ENCODE measurements around the gene RIBC2. TPM values are rescaled to one million over a fixed set of nuclear protein-coding genes. Genes with fewer than 3 reads are reported as not detected.
A peak's percentile ranks its signal among the peaks of the same experiment; 100 is the strongest.

The RIBC2 gene
- total and polyA plus RNA-seq, 2 of the 13 experiments (the other 11 are each of a cell fraction or from before 2014, with no cell fraction given), result 0.55 TPM; not detected in 1

DNA sequence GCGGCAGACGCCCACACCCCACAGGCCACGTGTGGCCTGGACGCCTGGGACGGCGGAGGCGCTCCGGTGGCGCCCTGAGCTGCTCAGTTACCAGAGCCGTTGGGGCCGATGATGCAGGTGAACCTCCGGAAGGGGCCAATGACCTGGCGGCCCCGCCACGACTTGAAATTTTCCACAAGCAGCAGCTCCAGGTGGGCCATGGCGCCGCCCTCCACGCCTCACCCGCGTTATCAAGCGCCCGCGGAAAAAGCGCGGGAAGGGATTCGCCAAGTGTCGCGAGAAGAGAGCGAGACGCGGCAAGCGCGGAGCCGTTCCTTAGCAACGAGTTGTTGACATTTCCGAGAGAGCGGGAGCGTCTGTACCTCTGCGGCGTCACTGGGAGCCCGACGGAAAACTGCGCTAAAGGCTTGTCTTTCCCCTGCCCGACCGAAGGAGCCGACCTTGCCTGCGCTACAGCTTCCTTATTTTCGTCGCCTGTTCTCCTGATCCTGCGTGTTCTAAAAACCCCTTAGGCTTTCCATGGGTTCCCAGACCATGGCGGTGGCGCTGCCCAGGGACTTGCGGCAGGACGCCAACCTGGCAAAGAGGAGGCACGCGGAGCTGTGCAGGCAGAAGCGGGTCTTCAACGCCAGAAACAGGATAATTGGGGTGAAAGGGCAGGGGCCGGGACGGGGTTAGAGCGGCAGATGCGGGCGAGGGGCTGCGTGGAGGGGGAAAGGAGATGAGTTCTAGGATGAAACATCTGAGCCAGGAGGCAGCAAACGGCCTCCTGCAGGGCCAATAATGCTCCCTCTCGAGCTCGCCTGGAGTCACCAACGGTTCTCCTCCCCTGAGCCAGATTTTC is at the start of gene RIBC2, which contains the start of gene SMC1B (continued):
- TF ChIP-seq, protein P1, sequence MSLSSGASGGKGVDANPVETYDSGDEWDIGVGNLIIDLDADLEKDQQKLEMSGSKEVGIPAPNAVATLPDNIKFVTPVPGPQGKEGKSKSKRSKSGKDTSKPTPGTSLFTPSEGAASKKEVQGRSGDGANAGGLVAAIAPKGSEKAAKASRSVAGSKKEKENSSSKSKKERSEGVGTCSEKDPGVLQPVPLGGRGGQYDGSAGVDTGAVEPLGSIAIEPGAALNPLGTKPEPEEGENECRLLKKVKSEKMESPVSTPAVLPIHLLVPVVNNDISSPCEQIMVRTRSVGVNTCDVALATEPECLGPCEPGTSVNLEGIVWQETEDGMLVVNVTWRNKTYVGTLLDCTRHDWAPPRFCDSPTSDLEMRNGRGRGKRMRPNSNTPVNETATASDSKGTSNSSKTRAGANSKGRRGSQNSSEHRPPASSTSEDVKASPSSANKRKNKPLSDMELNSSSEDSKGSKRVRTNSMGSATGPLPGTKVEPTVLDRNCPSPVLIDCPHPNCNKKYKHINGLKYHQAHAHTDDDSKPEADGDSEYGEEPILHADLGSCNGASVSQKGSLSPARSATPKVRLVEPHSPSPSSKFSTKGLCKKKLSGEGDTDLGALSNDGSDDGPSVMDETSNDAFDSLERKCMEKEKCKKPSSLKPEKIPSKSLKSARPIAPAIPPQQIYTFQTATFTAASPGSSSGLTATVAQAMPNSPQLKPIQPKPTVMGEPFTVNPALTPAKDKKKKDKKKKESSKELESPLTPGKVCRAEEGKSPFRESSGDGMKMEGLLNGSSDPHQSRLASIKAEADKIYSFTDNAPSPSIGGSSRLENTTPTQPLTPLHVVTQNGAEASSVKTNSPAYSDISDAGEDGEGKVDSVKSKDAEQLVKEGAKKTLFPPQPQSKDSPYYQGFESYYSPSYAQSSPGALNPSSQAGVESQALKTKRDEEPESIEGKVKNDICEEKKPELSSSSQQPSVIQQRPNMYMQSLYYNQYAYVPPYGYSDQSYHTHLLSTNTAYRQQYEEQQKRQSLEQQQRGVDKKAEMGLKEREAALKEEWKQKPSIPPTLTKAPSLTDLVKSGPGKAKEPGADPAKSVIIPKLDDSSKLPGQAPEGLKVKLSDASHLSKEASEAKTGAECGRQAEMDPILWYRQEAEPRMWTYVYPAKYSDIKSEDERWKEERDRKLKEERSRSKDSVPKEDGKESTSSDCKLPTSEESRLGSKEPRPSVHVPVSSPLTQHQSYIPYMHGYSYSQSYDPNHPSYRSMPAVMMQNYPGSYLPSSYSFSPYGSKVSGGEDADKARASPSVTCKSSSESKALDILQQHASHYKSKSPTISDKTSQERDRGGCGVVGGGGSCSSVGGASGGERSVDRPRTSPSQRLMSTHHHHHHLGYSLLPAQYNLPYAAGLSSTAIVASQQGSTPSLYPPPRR (CRISPR knock-in tag; IDR thresholded peaks at IDR 0.05; ENCODE audit: borderline replicate concordance), result no peak
- no peak for TF ChIP-seq KAT7 (CRISPR knock-in tag; IDR thresholded peaks at IDR 0.05; ENCODE audit: borderline replicate concordance)
- TF ChIP-seq, protein P2, sequence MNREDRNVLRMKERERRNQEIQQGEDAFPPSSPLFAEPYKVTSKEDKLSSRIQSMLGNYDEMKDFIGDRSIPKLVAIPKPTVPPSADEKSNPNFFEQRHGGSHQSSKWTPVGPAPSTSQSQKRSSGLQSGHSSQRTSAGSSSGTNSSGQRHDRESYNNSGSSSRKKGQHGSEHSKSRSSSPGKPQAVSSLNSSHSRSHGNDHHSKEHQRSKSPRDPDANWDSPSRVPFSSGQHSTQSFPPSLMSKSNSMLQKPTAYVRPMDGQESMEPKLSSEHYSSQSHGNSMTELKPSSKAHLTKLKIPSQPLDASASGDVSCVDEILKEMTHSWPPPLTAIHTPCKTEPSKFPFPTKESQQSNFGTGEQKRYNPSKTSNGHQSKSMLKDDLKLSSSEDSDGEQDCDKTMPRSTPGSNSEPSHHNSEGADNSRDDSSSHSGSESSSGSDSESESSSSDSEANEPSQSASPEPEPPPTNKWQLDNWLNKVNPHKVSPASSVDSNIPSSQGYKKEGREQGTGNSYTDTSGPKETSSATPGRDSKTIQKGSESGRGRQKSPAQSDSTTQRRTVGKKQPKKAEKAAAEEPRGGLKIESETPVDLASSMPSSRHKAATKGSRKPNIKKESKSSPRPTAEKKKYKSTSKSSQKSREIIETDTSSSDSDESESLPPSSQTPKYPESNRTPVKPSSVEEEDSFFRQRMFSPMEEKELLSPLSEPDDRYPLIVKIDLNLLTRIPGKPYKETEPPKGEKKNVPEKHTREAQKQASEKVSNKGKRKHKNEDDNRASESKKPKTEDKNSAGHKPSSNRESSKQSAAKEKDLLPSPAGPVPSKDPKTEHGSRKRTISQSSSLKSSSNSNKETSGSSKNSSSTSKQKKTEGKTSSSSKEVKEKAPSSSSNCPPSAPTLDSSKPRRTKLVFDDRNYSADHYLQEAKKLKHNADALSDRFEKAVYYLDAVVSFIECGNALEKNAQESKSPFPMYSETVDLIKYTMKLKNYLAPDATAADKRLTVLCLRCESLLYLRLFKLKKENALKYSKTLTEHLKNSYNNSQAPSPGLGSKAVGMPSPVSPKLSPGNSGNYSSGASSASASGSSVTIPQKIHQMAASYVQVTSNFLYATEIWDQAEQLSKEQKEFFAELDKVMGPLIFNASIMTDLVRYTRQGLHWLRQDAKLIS (CRISPR knock-in tag; IDR thresholded peaks at IDR 0.05), result no peak
- TF ChIP-seq SOX6 (IDR thresholded peaks at IDR 0.05), result no peak
- peak; percentile 20; the same call in 1 of the 2 replicates for TF ChIP-seq SOX6 (CRISPR knock-in tag; IDR thresholded peaks at IDR 0.05)
- peak; percentile 54; the same call in 1 of the 2 replicates for TF ChIP-seq ZNF501 (CRISPR knock-in tag; IDR thresholded peaks at IDR 0.05)
- TF ChIP-seq CEBPB (IDR thresholded peaks at IDR 0.05; ENCODE audit: borderline replicate concordance, low read depth, low read length), result no peak
- no peak for TF ChIP-seq RXRA (CRISPR knock-in tag; IDR thresholded peaks at IDR 0.05)
- TF ChIP-seq ZFP36L2 (CRISPR knock-in tag; IDR thresholded peaks at IDR 0.05), result no peak
- TF ChIP-seq, protein P3, sequence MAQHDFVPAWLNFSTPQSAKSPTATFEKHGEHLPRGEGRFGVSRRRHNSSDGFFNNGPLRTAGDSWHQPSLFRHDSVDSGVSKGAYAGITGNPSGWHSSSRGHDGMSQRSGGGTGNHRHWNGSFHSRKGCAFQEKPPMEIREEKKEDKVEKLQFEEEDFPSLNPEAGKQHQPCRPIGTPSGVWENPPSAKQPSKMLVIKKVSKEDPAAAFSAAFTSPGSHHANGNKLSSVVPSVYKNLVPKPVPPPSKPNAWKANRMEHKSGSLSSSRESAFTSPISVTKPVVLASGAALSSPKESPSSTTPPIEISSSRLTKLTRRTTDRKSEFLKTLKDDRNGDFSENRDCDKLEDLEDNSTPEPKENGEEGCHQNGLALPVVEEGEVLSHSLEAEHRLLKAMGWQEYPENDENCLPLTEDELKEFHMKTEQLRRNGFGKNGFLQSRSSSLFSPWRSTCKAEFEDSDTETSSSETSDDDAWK (CRISPR knock-in tag; IDR thresholded peaks at IDR 0.05), result no peak
- TF ChIP-seq, protein P4, sequence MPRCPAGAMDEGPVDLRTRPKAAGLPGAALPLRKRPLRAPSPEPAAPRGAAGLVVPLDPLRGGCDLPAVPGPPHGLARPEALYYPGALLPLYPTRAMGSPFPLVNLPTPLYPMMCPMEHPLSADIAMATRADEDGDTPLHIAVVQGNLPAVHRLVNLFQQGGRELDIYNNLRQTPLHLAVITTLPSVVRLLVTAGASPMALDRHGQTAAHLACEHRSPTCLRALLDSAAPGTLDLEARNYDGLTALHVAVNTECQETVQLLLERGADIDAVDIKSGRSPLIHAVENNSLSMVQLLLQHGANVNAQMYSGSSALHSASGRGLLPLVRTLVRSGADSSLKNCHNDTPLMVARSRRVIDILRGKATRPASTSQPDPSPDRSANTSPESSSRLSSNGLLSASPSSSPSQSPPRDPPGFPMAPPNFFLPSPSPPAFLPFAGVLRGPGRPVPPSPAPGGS (CRISPR knock-in tag; IDR thresholded peaks at IDR 0.05), result no peak; the same call in 1 of the 2 replicates
- TF ChIP-seq ZFX (CRISPR knock-in tag; IDR thresholded peaks at IDR 0.05; ENCODE audit: low read depth), result no peak
- TF ChIP-seq SRF (IDR thresholded peaks at IDR 0.05; ENCODE audit: low read depth, low read length), result no peak
- 0 out of 2 replicates have a peak, but pooled peaks have one; percentile 42 for TF ChIP-seq ZNF274 (CRISPR knock-in tag; IDR thresholded peaks at IDR 0.05)
- TF ChIP-seq, protein P5, sequence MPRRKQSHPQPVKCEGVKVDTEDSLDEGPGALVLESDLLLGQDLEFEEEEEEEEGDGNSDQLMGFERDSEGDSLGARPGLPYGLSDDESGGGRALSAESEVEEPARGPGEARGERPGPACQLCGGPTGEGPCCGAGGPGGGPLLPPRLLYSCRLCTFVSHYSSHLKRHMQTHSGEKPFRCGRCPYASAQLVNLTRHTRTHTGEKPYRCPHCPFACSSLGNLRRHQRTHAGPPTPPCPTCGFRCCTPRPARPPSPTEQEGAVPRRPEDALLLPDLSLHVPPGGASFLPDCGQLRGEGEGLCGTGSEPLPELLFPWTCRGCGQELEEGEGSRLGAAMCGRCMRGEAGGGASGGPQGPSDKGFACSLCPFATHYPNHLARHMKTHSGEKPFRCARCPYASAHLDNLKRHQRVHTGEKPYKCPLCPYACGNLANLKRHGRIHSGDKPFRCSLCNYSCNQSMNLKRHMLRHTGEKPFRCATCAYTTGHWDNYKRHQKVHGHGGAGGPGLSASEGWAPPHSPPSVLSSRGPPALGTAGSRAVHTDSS (CRISPR knock-in tag; conservative IDR thresholded peaks at IDR 0.05), result no peak
- TF ChIP-seq ZMYM4 (CRISPR knock-in tag; IDR thresholded peaks at IDR 0.05), result peak; percentile 62; the same call in 1 of the 2 replicates

Data from HepG2 (cell line).